D721Med (cell line): ENCODE data around the gene SLC25A12.

Experiments used
- DNase-seq: peaks from one replicate; pipeline ENCODE4 v3.0.0; 2011; ENCODE audit warnings: low spot score; ENCODE audit not compliant: insufficient read length
- FAIRE-seq: peaks from 2 replicates; lab custom pipeline; 2011; peaks lifted over from hg19 to GRCh38; lab: Jason Lieb, UNC
- CTCF ChIP-seq: IDR thresholded peaks from 2 replicates; pipeline ENCODE4 v1.5.1; 2012; ENCODE audit warnings: mild to moderate bottlenecking, control low read depth; ENCODE audit not compliant: insufficient read depth; ENCODE audit errors: missing control alignments

SLC25A12 gene

DNA sequence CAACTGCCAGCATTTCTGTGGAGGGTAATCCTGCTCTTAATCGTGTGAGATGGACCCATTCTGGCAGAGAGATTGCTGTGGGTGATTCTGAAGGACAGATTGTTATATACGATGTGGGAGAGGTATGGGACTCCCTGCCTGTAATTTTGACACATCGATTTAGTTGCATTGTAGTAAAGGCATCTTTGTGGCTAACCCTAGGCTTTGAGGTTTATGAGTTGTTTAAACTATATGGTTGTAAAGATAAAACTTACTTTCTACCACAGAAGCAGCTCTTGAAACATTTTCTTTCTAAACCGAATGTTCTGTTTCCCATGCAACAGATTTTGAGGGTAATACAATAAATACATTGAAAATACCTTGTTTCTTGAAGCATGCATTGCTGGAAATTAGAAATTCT is 148.2 kb downstream of the SLC25A12 start:
- DNase-seq, result no peak
- TF ChIP-seq CTCF, result no peak
- no peak for FAIRE-seq

DNA sequence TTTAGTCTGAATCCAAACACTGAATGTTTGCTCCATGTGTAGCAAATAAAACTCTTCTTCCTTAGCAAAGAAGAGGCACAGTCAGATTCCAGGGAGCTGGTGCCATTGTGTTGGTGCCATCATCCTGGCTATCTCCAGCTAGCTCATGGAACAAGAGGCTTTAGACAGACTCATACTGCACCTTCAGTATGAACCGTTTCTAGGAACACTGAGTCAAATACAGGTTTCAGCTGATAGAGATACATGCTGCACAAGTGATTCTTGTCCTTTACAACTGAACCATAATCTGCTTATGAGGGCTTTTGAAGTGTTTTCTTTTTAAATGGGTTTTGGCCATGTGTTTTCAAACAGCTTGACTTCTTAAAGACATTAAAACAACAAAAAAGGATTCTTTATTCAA is 148.9 kb downstream of the SLC25A12 start:
- no peak for TF ChIP-seq CTCF
- peak; percentile 56 for FAIRE-seq
- no peak for DNase-seq

DNA sequence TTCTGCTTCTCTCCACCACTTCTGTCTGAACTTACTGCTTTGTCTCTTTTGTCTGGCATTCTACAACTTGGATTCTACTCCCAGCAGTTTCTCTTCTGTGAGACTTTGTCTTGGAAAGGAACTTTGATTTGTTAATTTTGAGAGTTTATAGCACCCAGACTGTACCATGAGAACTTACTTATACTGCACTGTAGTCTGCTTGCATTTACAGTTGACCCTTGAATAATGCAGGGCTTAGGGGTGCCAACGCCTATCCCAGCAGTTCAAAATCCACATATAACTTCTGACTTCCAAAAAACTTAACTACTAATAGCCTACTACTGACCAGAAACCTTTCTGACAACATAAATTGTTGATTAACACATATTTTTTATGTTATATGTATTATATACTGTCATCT is 151.3 kb downstream of the SLC25A12 start:
- FAIRE-seq (no peak), DNase-seq (no peak)
- TF ChIP-seq CTCF, result no peak

- FAIRE-seq, result no peak
- no peak for DNase-seq
- TF ChIP-seq CTCF, result no peak
These were observed 152.9 kb downstream of the SLC25A12 start for GRCh38 chr2:171741189-171741588.

GRCh38 chr2:171735991-171736710 is 157.9 kb downstream of the SLC25A12 start:
- TF ChIP-seq CTCF, result no peak
- FAIRE-seq (no peak), DNase-seq (no peak)
